ENCODE data around the gene OCSTAMP. TPM values are rescaled to one million over a fixed set of nuclear protein-coding genes. Genes with fewer than 3 reads are reported as not detected.
A peak's percentile ranks its signal among the peaks of the same experiment; 100 is the strongest.

OCSTAMP gene
- total RNA-seq, 2 experiments from 2014 or later: not detected

DNA sequence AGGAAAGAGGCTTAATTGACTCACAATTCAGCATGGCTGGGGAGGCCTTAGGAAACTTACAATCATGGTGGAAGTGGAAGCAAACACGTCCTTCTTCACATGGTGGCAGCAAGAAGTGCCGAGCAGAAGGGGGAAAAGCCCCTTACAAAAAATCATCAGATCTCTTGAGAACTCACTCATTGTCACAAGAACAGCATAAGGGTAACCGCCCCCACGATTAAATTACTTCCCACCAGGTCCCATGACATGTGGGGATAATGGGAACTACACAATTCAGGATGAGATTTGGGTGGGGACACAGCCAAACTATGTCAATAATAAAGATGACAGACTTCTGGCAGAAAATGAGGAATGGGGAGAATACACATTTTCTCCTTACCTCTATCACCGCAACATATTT lies 20.5 kb upstream of the OCSTAMP start:
- Mint-ChIP-seq H3K9me3 (no peaks in the 10 kb centered on the region), H3K4me1 (ENCODE audit: low read depth) (no peaks in the 10 kb centered on the region), H3K27me3 (ENCODE audit: low read depth) (peaks cover 9% of the 10 kb centered on the region), H3K36me3 (ENCODE audit: low read depth) (no peaks in the 10 kb centered on the region), H3K27ac (no peak overlapping the region), H3K4me3 (no peak overlapping the region)
- CTCF ChIA-PET: no interaction called here
- intact Hi-C loops (cut with micrococcal nuclease): no loop called here
- no peak for DNase-seq

GRCh38 chr20:46569961-46570360 lies 19.5 kb upstream of the OCSTAMP start:
- CTCF ChIA-PET: no interaction called here
- no peak for DNase-seq
- Mint-ChIP-seq H3K27ac (no peak overlapping the region), H3K36me3 (ENCODE audit: low read depth) (no peaks in the 10 kb centered on the region), H3K4me3 (no peak overlapping the region), H3K27me3 (ENCODE audit: low read depth) (peaks cover 9% of the 10 kb centered on the region), H3K4me1 (ENCODE audit: low read depth) (no peaks in the 10 kb centered on the region), H3K9me3 (no peaks in the 10 kb centered on the region)
- intact Hi-C loops (cut with micrococcal nuclease): no loop called here

GRCh38 chr20:46568570-46569129 lies 18.2 kb upstream of the OCSTAMP start:
- no peaks in the 10 kb centered on the region for H3K36me3 Mint-ChIP-seq (ENCODE audit: low read depth)
- peaks cover 9% of the 10 kb centered on the region for H3K27me3 Mint-ChIP-seq (ENCODE audit: low read depth)
- intact Hi-C loops (cut with micrococcal nuclease): no loop called here
- H3K4me3 Mint-ChIP-seq: no peak overlapping the region
- H3K4me1 Mint-ChIP-seq (ENCODE audit: low read depth): no peaks in the 10 kb centered on the region
- no peak for DNase-seq
- no peak overlapping the region for H3K27ac Mint-ChIP-seq
- CTCF ChIA-PET: interaction anchor here (0.6 kb wide), 1 partner anchor 132 kb away, joined by 5 read pairs; no protein-coding TSS in a partner anchor
- H3K9me3 Mint-ChIP-seq: no peaks in the 10 kb centered on the region

GRCh38 chr20:46566125-46566524 lies 15.7 kb upstream of the OCSTAMP start:
- intact Hi-C loops (cut with micrococcal nuclease): no loop called here
- Mint-ChIP-seq H3K27me3 (ENCODE audit: low read depth) (peaks cover 9% of the 10 kb centered on the region), H3K4me3 (no peak overlapping the region), H3K4me1 (ENCODE audit: low read depth) (no peaks in the 10 kb centered on the region), H3K36me3 (ENCODE audit: low read depth) (no peaks in the 10 kb centered on the region), H3K9me3 (no peaks in the 10 kb centered on the region), H3K27ac (no peak overlapping the region)
- DNase-seq: no peak
- CTCF ChIA-PET: no interaction called here

GRCh38 chr20:46564241-46564957 lies 13.9 kb upstream of the OCSTAMP start:
- Mint-ChIP-seq H3K36me3 (ENCODE audit: low read depth) (no peaks in the 10 kb centered on the region), H3K27me3 (ENCODE audit: low read depth) (peaks cover 9% of the 10 kb centered on the region), H3K4me3 (no peak overlapping the region), H3K27ac (no peak overlapping the region), H3K4me1 (ENCODE audit: low read depth) (no peaks in the 10 kb centered on the region), H3K9me3 (no peaks in the 10 kb centered on the region)
- CTCF ChIA-PET: interaction anchor here (0.8 to 1.3 kb wide), 2 partner anchors 10 to 13 kb away, joined by 3 to 4 read pairs; no protein-coding TSS in a partner anchor
- no peak for DNase-seq
- intact Hi-C loops (cut with micrococcal nuclease): no loop called here

GRCh38 chr20:46563860-46564221 lies 13.4 kb upstream of the OCSTAMP start:
- Mint-ChIP-seq H3K9me3 (no peaks in the 10 kb centered on the region), H3K4me3 (no peak overlapping the region), H3K27me3 (ENCODE audit: low read depth) (peaks cover 9% of the 10 kb centered on the region), H3K36me3 (ENCODE audit: low read depth) (no peaks in the 10 kb centered on the region), H3K27ac (no peak overlapping the region), H3K4me1 (ENCODE audit: low read depth) (peaks cover 1% of the 10 kb centered on the region)
- intact Hi-C loops (cut with micrococcal nuclease): loop anchor here (2.0 kb wide), 1 partner anchor 43 kb away; no protein-coding TSS in a partner anchor
- no peak for DNase-seq
- CTCF ChIA-PET: interaction anchor here (1.3 kb wide), 1 partner anchor 10 kb away, joined by 3 read pairs; no protein-coding TSS in a partner anchor

GRCh38 chr20:46563170-46563859 lies 12.9 kb upstream of the OCSTAMP start:
- Mint-ChIP-seq H3K27me3 (ENCODE audit: low read depth) (peaks cover 9% of the 10 kb centered on the region), H3K27ac (no peak overlapping the region), H3K36me3 (ENCODE audit: low read depth) (no peaks in the 10 kb centered on the region), H3K4me1 (ENCODE audit: low read depth) (peaks cover 7% of the 10 kb centered on the region), H3K9me3 (no peaks in the 10 kb centered on the region), H3K4me3 (no peak overlapping the region)
- no peak for DNase-seq
- CTCF ChIA-PET: interaction anchor here (0.6 to 1.5 kb wide), 7 partner anchors 9 to 438 kb away, joined by 3 to 4 read pairs (median 3); no protein-coding TSS in a partner anchor
- intact Hi-C loops (cut with micrococcal nuclease): loop anchor here (2.0 kb wide), 1 partner anchor 43 kb away; no protein-coding TSS in a partner anchor

DNA sequence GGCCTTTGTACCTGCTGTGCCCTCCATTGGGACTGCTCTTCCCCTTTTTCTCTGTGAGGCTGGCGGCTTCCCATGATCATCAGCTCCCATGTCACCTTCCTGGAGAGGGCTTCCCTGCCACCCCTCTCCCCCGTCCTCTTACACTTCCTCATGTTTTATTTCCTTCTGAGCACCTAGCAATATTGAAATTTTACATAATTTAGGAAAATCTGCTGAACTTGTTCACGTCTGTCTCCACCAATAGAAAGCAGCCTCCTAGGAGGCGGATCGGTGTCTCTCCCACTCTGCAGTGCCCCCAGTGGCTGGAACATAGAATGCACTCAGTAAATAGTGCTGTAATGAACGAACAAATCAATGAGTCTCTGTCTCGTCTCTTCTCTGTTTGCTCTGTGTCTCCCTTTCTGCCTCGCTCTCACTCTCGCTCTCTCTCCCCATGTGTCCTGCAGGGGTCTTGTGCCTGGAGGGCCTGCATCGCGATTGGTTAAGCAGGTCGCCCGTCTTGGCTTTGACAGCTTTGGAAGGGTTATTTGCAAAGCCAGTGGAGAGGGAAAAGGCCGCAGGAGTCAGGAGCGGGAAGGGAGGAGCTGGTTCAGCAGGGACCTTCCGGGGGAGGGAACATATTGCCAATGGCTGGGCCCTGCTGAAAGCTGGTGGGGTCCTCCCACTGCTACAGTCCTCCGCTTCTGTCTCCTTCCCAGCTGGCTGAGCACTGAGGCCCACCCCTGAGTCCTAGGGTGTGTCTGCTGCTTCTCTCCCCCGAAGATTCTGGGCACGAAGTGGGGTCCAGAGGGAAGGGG lies 12.1 kb upstream of the OCSTAMP start:
- Mint-ChIP-seq H3K4me3 (no peak overlapping the region), H3K27ac (no peak overlapping the region), H3K36me3 (ENCODE audit: low read depth) (no peaks in the 10 kb centered on the region), H3K4me1 (ENCODE audit: low read depth) (peaks cover 14% of the 10 kb centered on the region), H3K27me3 (ENCODE audit: low read depth) (peaks cover 7% of the 10 kb centered on the region), H3K9me3 (no peaks in the 10 kb centered on the region)
- intact Hi-C loops (cut with micrococcal nuclease): loop anchor here (1.0 to 2.0 kb wide), 2 partner anchors 42 to 119 kb away; no protein-coding TSS in a partner anchor
- CTCF ChIA-PET: interaction anchor here (0.6 to 1.5 kb wide), 9 partner anchors 10 to 437 kb away, joined by 3 to 5 read pairs (median 3); no protein-coding TSS in a partner anchor
- DNase-seq: peak; percentile 83

- Mint-ChIP-seq H3K4me3 (no peak overlapping the region), H3K9me3 (no peaks in the 10 kb centered on the region), H3K4me1 (ENCODE audit: low read depth) (peaks cover 18% of the 10 kb centered on the region), H3K27me3 (ENCODE audit: low read depth) (peaks cover 3% of the 10 kb centered on the region), H3K36me3 (ENCODE audit: low read depth) (no peaks in the 10 kb centered on the region), H3K27ac (no peak overlapping the region)
- intact Hi-C loops (cut with micrococcal nuclease): loop anchor here (1.0 to 2.0 kb wide), 2 partner anchors 41 to 119 kb away; no protein-coding TSS in a partner anchor
- no peak for DNase-seq
- CTCF ChIA-PET: interaction anchor here (1.2 to 1.5 kb wide), 6 partner anchors 9 to 39 kb away, joined by 3 to 5 read pairs (median 4); no protein-coding TSS in a partner anchor
These were observed 11.5 kb upstream of the OCSTAMP start for GRCh38 chr20:46562009-46562372.

DNA sequence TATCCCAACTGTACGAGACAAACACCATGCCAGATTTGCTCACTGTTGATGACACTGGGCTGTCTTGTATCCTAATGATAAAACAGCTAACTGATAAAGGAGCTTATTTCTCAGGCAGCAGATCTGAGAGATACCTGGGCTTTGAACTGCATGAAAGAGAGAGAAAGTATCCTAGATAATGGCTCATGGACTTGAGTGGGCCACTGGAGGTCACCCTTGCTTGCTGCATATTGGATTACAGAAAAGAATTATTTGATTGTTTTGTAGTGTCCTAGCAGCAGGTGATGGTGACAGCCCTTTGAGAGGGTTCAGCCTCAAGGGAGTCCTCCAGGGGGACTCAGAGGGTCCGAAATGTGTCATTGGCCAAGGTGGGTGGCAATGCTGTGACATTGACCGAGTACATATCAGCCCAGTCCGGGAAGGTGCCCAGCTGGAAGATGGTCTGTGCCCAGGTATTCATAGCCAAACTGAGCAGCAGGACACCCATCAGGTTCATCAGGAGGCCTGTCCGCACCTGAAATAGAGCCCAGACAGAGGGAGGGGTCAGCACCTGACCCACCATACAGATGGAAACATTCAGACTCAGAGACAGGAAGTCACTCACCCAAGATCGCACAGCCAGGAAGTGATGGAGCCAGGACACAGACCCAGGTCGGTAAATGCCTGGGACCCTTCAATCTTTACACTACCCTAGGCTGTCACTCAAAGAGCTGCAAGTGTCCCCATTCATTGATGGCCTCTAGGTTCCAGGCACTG lies 9.4 kb upstream of the OCSTAMP start:
- CTCF ChIA-PET: no interaction called here

GRCh38 chr20:46559001-46559400 lies 8.5 kb upstream of the OCSTAMP start:
- CTCF ChIA-PET: interaction anchor here (1.5 kb wide), 1 partner anchor 74 kb away, joined by 4 read pairs; no protein-coding TSS in a partner anchor
- no peaks in the 10 kb centered on the region for H3K36me3 Mint-ChIP-seq (ENCODE audit: low read depth)
- no peaks in the 10 kb centered on the region for H3K9me3 Mint-ChIP-seq
- intact Hi-C loops (cut with micrococcal nuclease): loop anchor here (2.0 to 10.0 kb wide), 4 partner anchors 122 to 1914 kb away; partner anchors contain the start of gene TP53RK
- peaks cover 18% of the 10 kb centered on the region for H3K4me1 Mint-ChIP-seq (ENCODE audit: low read depth)
- DNase-seq: no peak
- no peak overlapping the region for H3K4me3 Mint-ChIP-seq
- H3K27me3 Mint-ChIP-seq (ENCODE audit: low read depth): no peaks in the 10 kb centered on the region
- no peak overlapping the region for H3K27ac Mint-ChIP-seq

More for the DNA sequence above, 9.4 kb upstream of the OCSTAMP start:
- H3K27ac Mint-ChIP-seq: no peak overlapping the region
- H3K36me3 Mint-ChIP-seq (ENCODE audit: low read depth): no peaks in the 10 kb centered on the region
- H3K4me3 Mint-ChIP-seq: no peak overlapping the region
- intact Hi-C loops (cut with micrococcal nuclease): loop anchor here (2.0 to 10.0 kb wide), 4 partner anchors 121 to 1915 kb away; partner anchors contain the start of gene TP53RK
- no peak for DNase-seq
- H3K4me1 Mint-ChIP-seq (ENCODE audit: low read depth): peaks cover 18% of the 10 kb centered on the region
- H3K9me3 Mint-ChIP-seq: no peaks in the 10 kb centered on the region
- H3K27me3 Mint-ChIP-seq (ENCODE audit: low read depth): no peaks in the 10 kb centered on the region
